Measurements from ENCODE around the gene DBF4. TPM values are rescaled to one million over a fixed set of nuclear protein-coding genes. Genes with fewer than 3 reads are reported as not detected.
"Not testable (repeated sequence)": the region's sequence is repeated elsewhere in the genome, so short reads cannot be mapped to it uniquely, and the experiment has no call there.

The DBF4 gene
- total RNA-seq, 1 donor from 2014 or later, result 2.5 TPM

DNA sequence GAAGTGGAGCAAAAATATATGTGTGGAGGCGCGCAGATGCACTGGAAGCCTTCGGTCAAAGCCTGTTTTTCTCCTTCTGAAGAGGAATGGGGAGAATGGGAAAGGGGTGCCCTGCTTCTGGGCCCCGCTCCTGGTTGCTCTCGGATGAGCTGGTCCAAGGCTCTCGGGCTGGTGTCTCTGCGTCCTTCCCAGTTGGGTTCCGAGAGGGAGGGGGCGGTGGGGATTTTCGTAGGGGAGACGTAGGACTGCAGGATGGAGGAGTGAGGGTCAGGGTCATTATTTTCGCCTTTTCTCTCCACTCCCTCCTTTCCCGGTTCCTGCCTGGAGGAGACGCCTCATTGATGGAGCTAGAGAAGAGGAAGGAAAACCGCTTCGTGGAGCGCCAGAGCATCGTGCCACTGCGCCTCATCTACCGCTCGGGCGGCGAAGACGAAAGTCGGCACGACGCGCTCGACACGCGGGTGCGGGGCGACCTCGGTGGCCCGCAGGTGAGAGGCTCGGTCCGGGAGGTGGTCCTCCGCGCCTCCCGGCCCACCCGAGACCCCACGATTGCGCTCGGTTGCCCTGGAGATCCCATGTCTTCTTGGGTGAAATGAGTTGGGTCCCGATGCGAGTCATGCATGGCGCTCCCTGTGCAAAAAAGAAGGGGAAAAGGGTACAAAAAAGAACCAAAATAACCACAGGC is 58.5 kb downstream of the DBF4 start:
- intact Hi-C loops (cut with DNase I), result loop anchor here (5.0 kb wide), 1 partner anchor 177 kb away; no protein-coding TSS in a partner anchor
- DNase-seq (ENCODE audit: low spot score), result no peak

DNA sequence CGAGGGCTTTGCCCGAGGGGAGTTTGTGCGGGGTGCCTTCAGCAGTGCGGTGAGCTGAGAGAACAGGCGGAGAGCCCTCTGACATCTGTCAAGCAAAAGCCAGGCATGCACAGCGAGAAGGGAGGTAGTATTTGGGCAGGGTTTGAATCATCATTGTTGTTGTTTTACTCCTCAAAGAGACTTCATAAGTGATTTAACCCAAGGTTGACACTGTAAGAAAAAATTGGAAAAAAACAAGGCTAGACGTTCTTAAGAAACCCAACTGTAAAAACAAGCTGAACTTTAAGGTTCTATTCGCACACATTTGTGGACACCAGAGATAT is 59.1 kb downstream of the DBF4 start:
- intact Hi-C loops (cut with DNase I), result loop anchor here (5.0 kb wide), 1 partner anchor 177 kb away; no protein-coding TSS in a partner anchor
- no peak for DNase-seq (ENCODE audit: low spot score)

DNA sequence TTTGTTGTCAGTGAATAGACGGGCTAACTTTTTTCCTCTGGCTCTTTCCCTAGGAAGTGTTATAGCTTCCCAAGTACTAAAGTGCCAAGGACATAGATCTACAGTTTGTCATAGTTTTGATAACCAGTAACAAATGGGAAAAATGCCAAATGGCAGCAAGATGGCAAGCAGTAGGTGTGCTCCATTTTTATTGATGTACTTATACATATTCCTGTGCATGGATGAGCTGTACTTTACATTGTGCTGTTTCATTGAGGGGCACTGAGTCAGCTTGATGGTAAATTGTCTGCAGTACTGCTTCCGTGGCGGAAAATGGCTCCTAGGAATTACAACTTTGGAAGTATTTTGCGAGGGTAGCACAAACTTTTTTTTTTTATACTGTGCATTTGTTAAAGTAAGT is 64.8 kb downstream of the DBF4 start:
- no peak for DNase-seq (ENCODE audit: low spot score)
- intact Hi-C loops (cut with DNase I), result no loop called here

DNA sequence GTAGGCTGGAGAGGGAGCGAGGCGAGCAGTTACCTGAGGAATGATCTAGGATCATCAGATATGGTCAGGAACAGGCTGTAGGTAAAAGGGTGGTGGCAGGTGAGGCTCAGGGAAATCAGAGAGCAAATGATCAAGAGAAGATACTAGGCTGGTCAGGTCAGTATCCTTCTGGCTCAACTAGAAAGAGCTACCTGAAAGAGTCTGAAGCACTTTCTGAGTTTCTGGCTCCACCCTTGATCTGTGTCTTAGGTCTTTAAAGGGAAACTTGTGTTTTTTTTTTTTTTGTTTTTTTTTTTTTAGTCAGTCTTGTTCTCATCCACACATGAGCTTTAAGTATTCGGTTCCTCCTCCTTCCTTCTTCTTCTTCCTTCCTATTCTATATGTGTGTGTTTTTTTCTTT is 68.3 kb downstream of the DBF4 start:
- intact Hi-C loops (cut with DNase I), result no loop called here
- no peak for DNase-seq (ENCODE audit: low spot score)

DNA sequence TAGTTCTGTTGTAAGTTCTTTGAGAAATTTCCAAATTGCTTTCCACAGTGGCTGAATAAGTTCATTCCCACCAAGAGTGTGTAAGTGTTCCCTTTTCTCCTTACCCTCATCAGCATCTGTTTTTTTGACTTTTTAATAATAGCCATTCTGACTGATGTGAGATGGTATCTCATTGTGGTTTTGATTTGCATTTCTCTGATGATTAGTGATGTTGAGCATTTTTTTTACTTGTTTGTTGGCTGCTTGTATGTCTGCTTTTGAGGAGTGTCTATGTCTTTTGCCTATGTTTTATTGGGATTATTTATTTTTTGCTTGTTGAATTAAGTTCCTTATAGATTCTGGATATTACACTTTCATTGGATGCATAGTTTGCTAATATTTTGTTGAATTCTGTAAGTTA is 69.6 kb downstream of the DBF4 start:
- intact Hi-C loops (cut with DNase I); DNase-seq (ENCODE audit: low spot score): not testable (repeated sequence)

DNA sequence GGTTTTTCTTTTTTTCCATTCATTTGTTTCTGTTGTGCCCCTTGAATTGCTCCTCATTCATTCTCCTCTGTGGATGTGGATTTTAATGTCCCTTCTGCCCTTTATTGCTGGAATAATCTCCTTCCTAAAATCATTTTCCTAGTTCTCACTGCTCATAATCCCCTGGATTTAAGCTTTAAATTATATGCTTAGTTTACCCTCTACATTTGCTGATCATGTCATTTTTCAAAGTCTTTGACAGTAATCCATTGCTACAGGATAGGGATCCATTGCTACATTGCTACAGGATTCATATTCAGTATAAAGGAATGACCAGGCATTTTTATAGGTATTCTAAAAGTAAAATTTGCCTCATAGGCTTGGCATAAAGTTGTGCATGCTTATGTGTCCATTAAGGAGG is 72.1 kb downstream of the DBF4 start:
- intact Hi-C loops (cut with DNase I), result no loop called here

More for the DNA sequence above, 72.1 kb downstream of the DBF4 start:
- DNase-seq (ENCODE audit: low spot score), result no peak

Other genes with a start within 250 kb of the DBF4 start
- 1.5 TPM for gene RUNDC3B, start 248.1 kb upstream of the DBF4 start, total RNA-seq
- gene SLC25A40, start 133 bp upstream of the DBF4 start, total RNA-seq, result 20.0 TPM
- 3.4 TPM for gene ADAM22, start 57.8 kb downstream of the DBF4 start, total RNA-seq